K562 (cell line): ENCODE results near the gene CAVIN1. TPM values are rescaled to one million over a fixed set of nuclear protein-coding genes. Genes with fewer than 3 reads are reported as not detected.
"Not testable (repeated sequence)": the region's sequence is repeated elsewhere in the genome, so short reads cannot be mapped to it uniquely, and the experiment has no call there.

ENCODE experiments used
- ATAC-seq: fragments of 200-7000 bp; cut with Tn5 transposase; 3 replicates; pipeline ENCODE4 v1.9.1; 2020; ENCODE audit warnings: moderate library complexity
- BruUV-seq: library from RNA; stranded (reverse); fragments of 400-500 nt; replicated peaks from 2 replicates; lab custom pipeline; 2021; lab: Mats Ljungman, UMichigan
- CTCF ChIA-PET: fragments of 300-600 bp; formaldehyde crosslinking; extraction: SDS; loops from one replicate; lab custom pipeline; 2021; ENCODE audit warnings: low intra/inter-chr PET ratio; lab: Yijun Ruan, JAX
- POLR2A ChIA-PET: fragments of 300-600, 350-650 bp; sonication (Branson Sonifier 250); formaldehyde crosslinking; extraction: SDS; loops from one replicate; lab custom pipeline; 2021; ENCODE audit warnings: antibody characterized with exemption, inconsistent platforms; lab: Yijun Ruan, JAX
- DNase-seq, 4 experiments: peaks; one replicate each; pipeline versions ENCODE4 v3.0.0 to v3.0.0-alpha.2; 2011 to 2018; ENCODE audit warnings: low spot score in 3 of 4, mixed read lengths in 3 of 4; ENCODE audit errors: extremely low read depth in 1 of 4
- FAIRE-seq: peaks from 2 replicates; lab custom pipeline; 2011; peaks lifted over from hg19 to GRCh38; lab: Jason Lieb, UNC
- H2AFZ ChIP-seq: 2 replicates; pipeline ENCODE4 v1.6.0; 2011; ENCODE audit warnings: low read depth, low read length, control low read depth, inconsistent platforms
- H3K27ac ChIP-seq: fragments of 200-600 bp; 3 replicates; pipeline ENCODE4 v1.8.0; 2011; ENCODE audit warnings: low read depth, mild to moderate bottlenecking, control low read depth, inconsistent platforms, low read length, moderate library complexity, mixed read lengths; ENCODE audit errors: extremely low read depth
- H3K27me3 ChIP-seq, 2 experiments: fragments of 300-600 bp in 1 of 2; 2 replicates in 1 of 2; 3 replicates in 1 of 2; pipeline versions ENCODE4 v1.6.0 to v1.8.0; 2011; ENCODE audit warnings: inconsistent platforms in 2 of 2, low read length in 2 of 2, mild to moderate bottlenecking in 1 of 2, mixed read lengths in 1 of 2, moderate library complexity in 1 of 2; ENCODE audit not compliant: control insufficient read depth in 2 of 2, insufficient read depth in 2 of 2
- H3K36me3 ChIP-seq: fragments of 300-600 bp; 3 replicates; pipeline ENCODE4 v1.8.0; 2011; ENCODE audit warnings: mild to moderate bottlenecking, low read length, inconsistent platforms; ENCODE audit not compliant: control insufficient read depth, insufficient read depth
- H3K4me1 ChIP-seq, 2 experiments: fragments of 200-600 bp in 1 of 2; replicated peaks in 1 of 2; 2 replicates in 1 of 2; 3 replicates in 1 of 2; pipeline versions ENCODE4 v1.5.1 to v1.8.0; 2011; ENCODE audit warnings: inconsistent platforms in 2 of 2, low read length in 2 of 2, mild to moderate bottlenecking in 1 of 2, mixed read lengths in 1 of 2, moderate library complexity in 1 of 2; ENCODE audit not compliant: control insufficient read depth in 2 of 2, insufficient read depth in 2 of 2
- H3K4me2 ChIP-seq: 2 replicates; pipeline ENCODE4 v1.6.1; 2011; ENCODE audit warnings: low read length, control low read depth, inconsistent platforms, mixed read lengths; ENCODE audit not compliant: insufficient read depth
- H3K4me3 ChIP-seq: fragments of 200-600 bp; sonication (generic), shearing (Covaris generic); 2 replicates; pipeline ENCODE4 v1.5.1; 2016; ENCODE audit warnings: control low read depth, inconsistent platforms
- H3K79me2 ChIP-seq: fragments of 200-600 bp; 3 replicates; pipeline ENCODE4 v1.8.0; 2011; ENCODE audit warnings: low read length, inconsistent platforms; ENCODE audit not compliant: control insufficient read depth, insufficient read depth
- H3K9ac ChIP-seq, 2 experiments: 2 replicates each; pipeline versions ENCODE4 v1.6.0 to v1.6.1; 2011; ENCODE audit warnings: low read depth in 2 of 2, low read length in 2 of 2, control low read depth in 1 of 2, inconsistent platforms in 1 of 2, mild to moderate bottlenecking in 1 of 2, mixed read lengths in 1 of 2; ENCODE audit not compliant: insufficient read depth in 1 of 2
- H3K9me1 ChIP-seq: one replicate; pipeline ENCODE4 v1.6.0; 2011; ENCODE audit warnings: inconsistent platforms, mild to moderate bottlenecking, low read length, moderate library complexity; ENCODE audit not compliant: control insufficient read depth, insufficient read depth
- H3K9me3 ChIP-seq: replicated peaks from 2 replicates; pipeline ENCODE4 v1.5.1; 2011; ENCODE audit warnings: low read depth, low read length, inconsistent platforms; ENCODE audit not compliant: control insufficient read depth, insufficient read depth
- H4K20me1 ChIP-seq: replicated peaks from 2 replicates; pipeline ENCODE4 v1.6.1; 2011; ENCODE audit warnings: low read length, inconsistent platforms, mixed read lengths; ENCODE audit not compliant: control insufficient read depth, insufficient read depth
- KDM1A ChIP-seq, 2 experiments: fragments of 450-650 bp; IDR thresholded peaks; 2 replicates each; pipeline ENCODE4 v1.6.1; 2016; ENCODE audit warnings: mild to moderate bottlenecking in 2 of 2
- NFIC ChIP-seq: fragments of 450-650 bp; IDR thresholded peaks from 2 replicates; pipeline ENCODE4 v1.6.1; 2017; ENCODE audit warnings: mild to moderate bottlenecking, inconsistent platforms
- SMARCE1 ChIP-seq: fragments of 450-650 bp; IDR thresholded peaks from 2 replicates; pipeline ENCODE4 v1.7.1; 2016; ENCODE audit warnings: mild to moderate bottlenecking
- ZNF764 ChIP-seq: fragments of 250-450 bp; sonication (Bioruptor Pico); IDR thresholded peaks from 2 replicates; pipeline ENCODE4 v1.4.0; 2020; ENCODE audit warnings: low read depth, mild to moderate bottlenecking, moderate library complexity
- WGBS: fragments of 100-300 bp; shearing (Covaris generic); methylation state at CpG from one replicate; pipeline ENCODE4 v1.1.6; 2016; ENCODE audit warnings: low coverage, mixed read lengths; ENCODE audit not compliant: insufficient coverage; ENCODE audit errors: missing lambda C conversion rate; 5-methylcytosine and 5-hydroxymethylcytosine counted together
- in situ Hi-C: fragments of 300-500 bp; cut with MboI; formaldehyde crosslinking; loops from 4 replicates; pipeline ENCODE4 v1.15.0; 2018; ENCODE audit warnings: inconsistent platforms, mixed read lengths
- intact Hi-C: fragments of 100-400 bp; cut with micrococcal nuclease; formaldehyde crosslinking; loops from 2 replicates; pipeline ENCODE4 v1.14.2; 2022
- polyA plus RNA-seq, 8 experiments: library from polyadenylated mRNA; depleted of rRNA in 4 of 8; stranded (reverse) in 5 of 8; unstranded in 3 of 8; fragments of >200 nt; fragmentation: Nextera tagmentation in 2 of 8; fragmentation: Illumina TruSeq in 1 of 8; extraction: Ambion mirVana in 2 of 8; extraction: Trizol in 1 of 8; gene quantifications; 2 replicates each; pipeline versions ENCODE4 v1.2.1 to v1.2.3, GENCODE V29; 2011 to 2014; ENCODE audit warnings: inconsistent platforms in 1 of 8, missing spikeins in 1 of 8
- total RNA-seq, 7 experiments: library from RNA; depleted of rRNA in 6 of 7; stranded (reverse); fragments of >200 nt in 6 of 7; fragmentation: Illumina TruSeq in 2 of 7; extraction: Trizol in 2 of 7; gene quantifications; 2 replicates each; pipeline versions ENCODE4 v1.2.1 to v1.2.3, GENCODE V29; 2011 to 2021; ENCODE audit warnings: low replicate concordance in 1 of 7

The CAVIN1 gene
- total and polyA plus RNA-seq, 9 of the 15 experiments (the other 6 are each of a cell fraction or from before 2014, with no cell fraction given) = 6.8 to 162 (median 74.5) TPM

DNA sequence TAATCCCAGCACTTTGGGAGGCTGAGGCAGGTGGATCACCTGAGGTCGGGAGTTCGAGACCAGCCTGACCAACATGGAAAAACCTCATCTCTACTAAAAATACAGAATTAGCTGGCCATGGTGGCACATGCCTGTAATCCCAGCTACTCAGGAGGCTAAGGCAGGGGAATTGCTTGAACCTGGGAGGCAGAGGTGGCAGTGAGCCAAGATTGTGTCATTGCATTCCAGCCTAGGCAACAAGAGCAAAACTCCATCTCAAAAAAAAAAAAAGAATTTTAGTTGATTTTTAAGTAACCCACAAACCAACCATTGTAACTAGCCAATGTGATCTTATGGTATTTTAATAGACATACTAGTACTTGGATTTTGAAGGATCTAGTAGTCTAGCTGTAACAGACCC, 62.7 kb downstream of the CAVIN1 start:
- ATAC-seq, H3K9me1 ChIP-seq, H3K36me3 ChIP-seq, H3K9ac ChIP-seq, H3K9me3 ChIP-seq, FAIRE-seq, H3K27me3 ChIP-seq, in situ Hi-C loops, H3K4me3 ChIP-seq, intact Hi-C loops, H2AFZ ChIP-seq, H3K27ac ChIP-seq, BruUV-seq, DNase-seq, H3K4me2 ChIP-seq, CTCF ChIA-PET: not testable (repeated sequence)
- Histone ChIP-seq H3K79me2 (peaks cover 72% of the 10 kb centered on the region), H4K20me1 (peaks cover 18% of the 10 kb centered on the region; the same call in 1 of the 2 replicates), H3K4me1 (peaks cover 10 to 18% of the 10 kb centered on the region in 2 experiments; a peak in 4 of 5 replicates)
- POLR2A ChIA-PET = interaction anchor here (0.9 kb wide), 1 partner anchor 19 kb away, joined by 3 read pairs; no protein-coding TSS in a partner anchor
- TF ChIP-seq NFIC = peak; percentile 76
- no CpG with 5 or more reads among the region's 2 CpGs for WGBS

GRCh38 chr17:42359133-42359532, 63.9 kb downstream of the CAVIN1 start:
- no peaks in the 10 kb centered on the region for H3K27me3 ChIP-seq
- peaks cover 4% of the 10 kb centered on the region; the same call in 2 of the 3 replicates for H3K36me3 ChIP-seq
- H3K9ac ChIP-seq = no peak overlapping the region
- no peak overlapping the region for H3K4me3 ChIP-seq
- peaks cover 10 to 11% of the 10 kb centered on the region in 2 experiments; a peak in 4 of 5 replicates for H3K4me1 ChIP-seq
- BruUV-seq = no TSS peak
- no peaks in the 10 kb centered on the region for H3K9me3 ChIP-seq
- peaks cover 5% of the 10 kb centered on the region for H3K9me1 ChIP-seq
- H3K27ac ChIP-seq = no peak overlapping the region
- H2AFZ ChIP-seq = no peak overlapping the region
- ChIA-PET POLR2A (interaction anchor here (1.2 to 2.1 kb wide), 3 partner anchors 10 to 30 kb away, joined by 4 to 7 read pairs (median 6); no protein-coding TSS in a partner anchor), CTCF (no interaction called here)
- no peak for ATAC-seq
- in situ Hi-C loops (no loop called here), intact Hi-C loops (no loop called here)
- FAIRE-seq = no peak
- H3K79me2 ChIP-seq = peaks cover 69% of the 10 kb centered on the region
- H3K4me2 ChIP-seq = no peak overlapping the region
- TF ChIP-seq SMARCE1 = no peak
- no peak for TF ChIP-seq ZNF764 (CRISPR knock-in tag)
- peak; percentile 51 to 59; a peak in 2 of 4 replicates for TF ChIP-seq KDM1A (IDR thresholded peaks at IDR 0.05)
- H4K20me1 ChIP-seq = peaks cover 18% of the 10 kb centered on the region; the same call in 1 of the 2 replicates
- 28% methylated on average over 7 of the region's 7 CpGs for whole genome bisulfite sequencing
- DNase-seq = no peak
